Dermis microvascular lymphatic vessel endothelial cell (primary cell): ENCODE data around the gene OR2A7. TPM values are rescaled to one million over a fixed set of nuclear protein-coding genes. Genes with fewer than 3 reads are reported as not detected.
"Not testable (repeated sequence)": the region's sequence is repeated elsewhere in the genome, so short reads cannot be mapped to it uniquely, and the experiment has no call there.

Experiments
- DNase-seq, 2 donors: peaks; one replicate each; pipeline versions ENCODE4 v3.0.0 to v3.0.0-alpha.2; 2010; ENCODE audit warnings: low read depth in 2 of 2
- total RNA-seq: library from RNA; depleted of rRNA; stranded (reverse); fragments of >200 nt; gene quantifications from 2 replicates; pipeline ENCODE4 v1.2.1, GENCODE V29; 2014

OR2A7 gene
- total RNA-seq, 1 donor from 2014 or later: not detected

DNA sequence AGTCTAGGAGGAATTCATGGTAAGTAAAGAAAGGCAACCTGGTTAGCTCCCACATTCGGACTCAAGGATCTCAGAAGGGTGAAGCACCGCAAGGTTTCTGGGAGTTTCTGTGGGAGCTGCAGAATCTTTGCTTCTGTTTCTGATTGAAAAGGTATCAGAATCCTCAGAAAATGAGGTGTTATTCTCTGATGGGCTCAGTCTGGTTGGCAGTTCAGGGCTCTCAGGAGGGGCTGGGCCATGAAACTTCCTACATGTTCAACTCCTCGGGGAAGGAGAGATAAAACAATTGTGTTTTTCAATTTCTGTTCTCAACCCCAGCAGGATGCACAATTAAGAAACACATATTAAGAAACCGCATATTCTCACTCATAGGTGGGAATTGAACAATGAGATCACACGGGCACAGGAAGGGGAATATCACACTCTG is 9.1 kb downstream of the OR2A7 start:
- no peak for DNase-seq

- DNase-seq: not testable (repeated sequence)
These were observed 12.3 kb downstream of the OR2A7 start for GRCh38 chr7:144252307-144252706.

DNA sequence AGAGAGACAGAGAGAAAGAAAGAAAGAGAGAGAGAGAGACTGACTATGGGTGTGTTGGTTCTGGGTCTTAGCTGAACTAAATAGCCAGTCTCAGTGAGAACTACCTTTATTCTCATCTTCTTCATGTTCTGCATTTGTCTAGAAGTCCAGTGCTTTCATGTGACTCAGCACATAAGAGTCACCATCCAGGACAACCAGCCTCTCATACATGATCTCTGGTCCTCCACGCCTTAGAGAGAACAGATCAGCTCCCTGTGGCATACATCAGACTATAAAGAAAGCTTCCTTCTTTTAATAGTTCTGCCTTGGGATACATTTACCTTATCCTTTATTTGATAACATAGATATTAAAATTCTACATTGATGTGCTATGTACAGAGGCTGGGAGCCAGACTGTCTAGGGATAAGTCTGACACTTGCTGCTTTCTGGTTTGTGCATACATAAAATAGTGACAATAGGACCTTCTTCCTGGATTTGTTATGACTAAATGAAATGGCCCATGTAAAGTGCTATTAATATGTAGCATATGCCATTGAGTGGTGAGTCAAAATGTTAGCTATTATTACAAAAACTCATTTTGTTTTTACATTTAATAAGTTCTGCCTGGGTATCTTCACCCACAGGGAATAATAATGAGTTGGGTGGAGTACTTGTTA is 16.8 kb downstream of the OR2A7 start:
- not testable (repeated sequence) for DNase-seq

DNA sequence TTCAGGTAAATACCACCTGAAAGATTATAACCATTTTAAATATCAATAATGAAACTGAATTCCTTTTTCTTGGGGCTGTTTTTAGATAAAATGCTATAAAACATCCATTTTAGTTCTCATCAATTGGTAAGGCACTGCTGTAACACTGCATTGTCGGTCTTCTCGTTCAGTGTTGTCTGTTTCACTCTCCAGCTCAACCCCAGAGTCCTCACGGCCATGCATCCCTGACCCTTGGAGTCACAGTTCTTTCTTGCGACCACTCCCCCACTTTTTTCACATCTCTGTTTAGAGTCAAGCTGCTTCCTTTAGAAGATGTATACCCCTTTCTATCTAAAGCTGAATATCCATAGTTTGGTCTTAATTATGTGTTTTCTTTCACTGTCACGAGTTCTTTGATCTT is 17.6 kb downstream of the OR2A7 start:
- not testable (repeated sequence) for DNase-seq

DNA sequence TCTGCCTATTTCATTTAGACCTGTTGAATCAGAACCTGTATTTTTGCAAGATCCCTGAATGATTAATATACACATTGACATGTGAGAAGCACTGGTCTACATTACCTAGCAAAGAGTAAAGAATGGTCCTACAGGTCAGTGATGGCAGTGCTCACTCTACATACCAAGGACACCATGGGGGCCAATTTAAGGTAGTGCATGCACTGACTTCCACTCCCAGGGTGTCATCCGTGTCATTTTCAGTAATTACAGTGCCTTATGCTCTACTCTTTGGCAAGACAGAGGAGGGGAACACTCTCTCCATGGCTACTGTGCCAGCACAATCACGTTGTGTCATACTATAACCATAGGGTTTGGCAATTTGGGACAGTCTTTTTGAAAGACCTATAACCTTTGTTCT is 19.2 kb downstream of the OR2A7 start:
- not testable (repeated sequence) for DNase-seq

- not testable (repeated sequence) for DNase-seq
These were observed 25.2 kb downstream of the OR2A7 start, which contains the start of gene OR2A42 for GRCh38 chr7:144239365-144239764. TSS of gene OR2A42 (minus strand) at chr7:144239605. CDS start at chr7:144232843, 6,762 bp downstream.

- not testable (repeated sequence) for DNase-seq
These were observed 26.0 kb downstream of the OR2A7 start for GRCh38 chr7:144238530-144239082.

- DNase-seq: not testable (repeated sequence)
These were observed 31.6 kb downstream of the OR2A7 start for GRCh38 chr7:144233039-144233438.

DNA sequence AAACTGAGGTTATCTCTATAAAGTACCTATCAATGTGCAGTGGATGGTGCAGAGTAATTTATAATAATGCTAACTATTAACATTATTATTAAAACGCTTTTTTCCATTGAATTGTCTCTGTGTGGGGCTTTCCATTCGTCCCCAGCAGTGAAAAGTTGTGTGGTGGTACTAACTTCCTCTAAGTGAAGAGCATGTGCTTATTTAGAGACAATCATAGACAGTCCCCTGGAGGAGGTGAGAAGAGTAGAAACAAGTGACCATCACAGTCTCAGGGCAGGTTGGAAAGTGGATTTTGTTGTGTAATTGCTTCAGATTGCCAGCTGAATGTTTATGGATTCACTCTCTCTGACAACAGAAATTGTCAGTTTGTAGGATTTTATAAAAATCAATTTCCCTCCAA is 33.6 kb downstream of the OR2A7 start:
- DNase-seq: not testable (repeated sequence)

- DNase-seq: not testable (repeated sequence)
These were observed 35.8 kb downstream of the OR2A7 start for GRCh38 chr7:144228810-144229209.

GRCh38 chr7:144226866-144227265 is 37.7 kb downstream of the OR2A7 start:
- not testable (repeated sequence) for DNase-seq

- DNase-seq: not testable (repeated sequence)
These were observed 40.9 kb downstream of the OR2A7 start for GRCh38 chr7:144223675-144224074.

- not testable (repeated sequence) for DNase-seq
These were observed 44.1 kb downstream of the OR2A7 start for GRCh38 chr7:144220531-144220930.

- not testable (repeated sequence) for DNase-seq
These were observed 45.4 kb downstream of the OR2A7 start for GRCh38 chr7:144219149-144219548.

GRCh38 chr7:144218581-144218980 is 46.0 kb downstream of the OR2A7 start:
- DNase-seq: not testable (repeated sequence)

DNA sequence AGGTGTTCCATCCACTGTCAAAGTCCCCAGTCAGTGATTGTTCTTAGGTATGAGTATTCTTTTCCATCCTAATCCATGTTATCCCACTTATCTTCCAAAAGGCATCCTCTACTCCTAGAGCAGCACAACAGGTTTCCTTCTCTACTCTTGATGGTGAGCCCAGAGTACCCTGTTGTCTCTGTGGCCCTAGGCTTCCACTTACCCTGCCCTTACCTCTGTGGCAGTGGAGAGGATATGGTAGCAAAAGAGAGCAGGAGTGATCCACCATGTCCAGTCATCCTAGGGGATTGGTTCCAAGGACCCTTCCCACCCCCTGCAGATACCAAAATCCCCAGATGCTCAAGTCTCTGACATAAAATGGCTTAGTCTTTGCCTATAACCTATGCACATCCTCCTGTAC is 47.4 kb downstream of the OR2A7 start:
- DNase-seq: not testable (repeated sequence)

Other genes starting within 250 kb of the OR2A7 start
- gene OR2A5, start 215.8 kb downstream of the OR2A7 start, total RNA-seq: not detected in 2 replicates
- gene OR2A25, start 195.0 kb downstream of the OR2A7 start, total RNA-seq: not detected in 2 replicates
- gene OR2A12, start 178.5 kb downstream of the OR2A7 start, total RNA-seq: not detected in 2 replicates
- gene OR2A2, start 155.2 kb downstream of the OR2A7 start, total RNA-seq: not detected in 2 replicates
- not detected in 2 replicates for gene OR2A14, start 141.6 kb downstream of the OR2A7 start, total RNA-seq
- gene CTAGE4, start 81.3 kb downstream of the OR2A7 start, total RNA-seq: 0.13 TPM in 1 of 2 replicates, not detected in the other
- gene ARHGEF35, start 69.0 kb downstream of the OR2A7 start, total RNA-seq: 0.13 TPM in 2 replicates
- gene OR2A42, start 25.2 kb downstream of the OR2A7 start, total RNA-seq: not detected in 2 replicates
- gene CTAGE8, start 4.5 kb upstream of the OR2A7 start, total RNA-seq: under 0.01 and 0.13 TPM in 2 replicates
- gene OR2A1, start 47.6 kb upstream of the OR2A7 start, total RNA-seq: under 0.01 TPM in 2 replicates
- gene ARHGEF5, start 90.6 kb upstream of the OR2A7 start, total RNA-seq: 0.13 and 0.38 TPM in 2 replicates
- not detected in 2 replicates for gene NOBOX, start 138.9 kb upstream of the OR2A7 start, total RNA-seq